Measurements from ENCODE around the gene RAMACL.
"Not testable (repeated sequence)": the region's sequence is repeated elsewhere in the genome, so short reads cannot be mapped to it uniquely, and the experiment has no call there.

RAMACL gene

DNA sequence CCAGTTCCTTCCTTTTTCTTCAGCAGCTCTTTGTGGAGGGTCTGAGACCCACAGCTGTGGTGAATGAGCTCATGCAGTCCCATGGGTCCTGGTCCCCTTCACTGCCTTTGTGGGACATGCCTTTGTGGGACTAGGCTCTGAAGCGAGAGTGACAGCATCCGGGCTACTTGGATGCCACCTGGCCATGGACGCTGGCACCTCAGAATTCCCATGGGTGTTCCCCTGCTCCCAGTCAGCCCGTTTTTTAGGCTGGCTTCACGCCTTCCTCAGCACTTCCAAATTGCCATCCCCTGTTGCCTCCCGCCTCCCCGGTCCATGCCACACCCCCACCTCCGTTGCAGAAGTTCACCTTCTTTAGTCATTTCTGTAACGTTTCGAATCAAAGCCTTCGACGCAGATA is 45.1 kb downstream of the RAMACL start:
- TF ChIP-seq, protein P1, sequence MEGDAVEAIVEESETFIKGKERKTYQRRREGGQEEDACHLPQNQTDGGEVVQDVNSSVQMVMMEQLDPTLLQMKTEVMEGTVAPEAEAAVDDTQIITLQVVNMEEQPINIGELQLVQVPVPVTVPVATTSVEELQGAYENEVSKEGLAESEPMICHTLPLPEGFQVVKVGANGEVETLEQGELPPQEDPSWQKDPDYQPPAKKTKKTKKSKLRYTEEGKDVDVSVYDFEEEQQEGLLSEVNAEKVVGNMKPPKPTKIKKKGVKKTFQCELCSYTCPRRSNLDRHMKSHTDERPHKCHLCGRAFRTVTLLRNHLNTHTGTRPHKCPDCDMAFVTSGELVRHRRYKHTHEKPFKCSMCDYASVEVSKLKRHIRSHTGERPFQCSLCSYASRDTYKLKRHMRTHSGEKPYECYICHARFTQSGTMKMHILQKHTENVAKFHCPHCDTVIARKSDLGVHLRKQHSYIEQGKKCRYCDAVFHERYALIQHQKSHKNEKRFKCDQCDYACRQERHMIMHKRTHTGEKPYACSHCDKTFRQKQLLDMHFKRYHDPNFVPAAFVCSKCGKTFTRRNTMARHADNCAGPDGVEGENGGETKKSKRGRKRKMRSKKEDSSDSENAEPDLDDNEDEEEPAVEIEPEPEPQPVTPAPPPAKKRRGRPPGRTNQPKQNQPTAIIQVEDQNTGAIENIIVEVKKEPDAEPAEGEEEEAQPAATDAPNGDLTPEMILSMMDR (IDR thresholded peaks at IDR 0.05; ENCODE audit: low read depth, low read length) = no peak
- DNase-seq = no peak
- H3K4me1 ChIP-seq = no peaks in the 10 kb centered on the region; the same call in 1 of the 2 replicates
- H3K36me3 ChIP-seq = no peaks in the 10 kb centered on the region; the same call in 1 of the 2 replicates
- no peaks in the 10 kb centered on the region for H3K9me3 ChIP-seq
- H3K27me3 ChIP-seq = no peaks in the 10 kb centered on the region
- H3K4me3 ChIP-seq (ENCODE audit: low read depth, low read length) = no peak overlapping the region

DNA sequence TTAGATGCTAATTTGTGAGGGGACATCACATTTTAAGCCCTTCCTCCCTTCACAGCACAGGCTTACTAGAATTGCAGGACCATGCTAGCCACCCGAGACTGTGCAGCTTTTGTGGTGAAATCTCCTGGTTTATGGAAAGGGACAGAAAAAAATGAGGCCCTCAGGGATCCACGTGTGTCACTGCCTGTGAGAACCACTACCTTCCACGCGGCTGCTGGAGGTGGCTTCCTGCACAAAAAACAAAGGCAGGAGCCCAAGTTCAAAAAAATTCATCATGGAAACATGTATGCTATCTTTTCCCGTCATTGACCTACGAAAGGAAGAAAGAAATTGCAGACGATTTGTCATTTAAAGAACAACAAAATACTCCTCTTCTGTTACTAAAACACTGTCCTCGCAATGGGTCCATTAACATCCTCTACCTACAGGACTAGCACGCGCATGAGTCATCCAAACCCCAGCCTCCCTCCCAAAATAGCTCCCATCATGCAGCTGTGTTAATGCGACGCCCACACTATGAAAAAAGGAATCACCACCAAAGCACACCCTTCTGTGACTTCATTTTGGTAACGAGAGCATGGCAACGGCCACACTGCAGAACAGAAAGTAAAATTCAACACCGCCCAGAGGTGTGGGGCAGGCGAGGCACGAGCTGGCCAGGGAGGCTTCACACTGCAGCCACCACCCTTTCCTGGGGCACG is 45.7 kb downstream of the RAMACL start:
- Histone ChIP-seq H3K4me1 (no peaks in the 10 kb centered on the region; the same call in 1 of the 2 replicates), H3K36me3 (peaks cover 2% of the 10 kb centered on the region), H3K9me3 (no peaks in the 10 kb centered on the region), H3K27me3 (no peaks in the 10 kb centered on the region), H3K4me3 (ENCODE audit: low read depth, low read length) (no peak overlapping the region)
- TF ChIP-seq, protein P1 (IDR thresholded peaks at IDR 0.05; ENCODE audit: low read depth, low read length) = no peak
- DNase-seq = no peak

DNA sequence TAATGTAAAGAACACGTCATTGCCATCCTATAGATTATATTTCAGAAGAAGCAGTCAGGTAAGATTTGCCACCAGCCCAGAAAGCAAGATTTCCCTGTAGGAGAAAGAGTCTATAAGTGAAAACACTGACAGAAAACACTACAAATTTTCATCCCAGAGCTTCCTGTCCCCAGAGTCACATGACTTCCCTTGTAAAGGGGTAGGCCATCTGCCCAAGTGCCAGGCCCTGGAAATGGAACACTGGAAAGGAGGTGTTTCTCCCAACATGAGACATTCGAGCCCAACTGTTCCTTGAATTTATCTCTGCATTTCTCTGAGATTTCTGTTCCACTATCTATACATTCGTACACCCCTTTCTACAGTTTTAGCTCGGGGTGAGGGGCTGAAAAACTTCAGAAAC is 46.9 kb downstream of the RAMACL start:
- Histone ChIP-seq H3K4me1 (no peaks in the 10 kb centered on the region; the same call in 1 of the 2 replicates), H3K27me3 (no peaks in the 10 kb centered on the region), H3K4me3 (ENCODE audit: low read depth, low read length) (no peak overlapping the region), H3K9me3 (no peaks in the 10 kb centered on the region), H3K36me3 (peaks cover 4% of the 10 kb centered on the region)
- DNase-seq = no peak
- TF ChIP-seq, protein P1 (IDR thresholded peaks at IDR 0.05; ENCODE audit: low read depth, low read length) = no peak

DNA sequence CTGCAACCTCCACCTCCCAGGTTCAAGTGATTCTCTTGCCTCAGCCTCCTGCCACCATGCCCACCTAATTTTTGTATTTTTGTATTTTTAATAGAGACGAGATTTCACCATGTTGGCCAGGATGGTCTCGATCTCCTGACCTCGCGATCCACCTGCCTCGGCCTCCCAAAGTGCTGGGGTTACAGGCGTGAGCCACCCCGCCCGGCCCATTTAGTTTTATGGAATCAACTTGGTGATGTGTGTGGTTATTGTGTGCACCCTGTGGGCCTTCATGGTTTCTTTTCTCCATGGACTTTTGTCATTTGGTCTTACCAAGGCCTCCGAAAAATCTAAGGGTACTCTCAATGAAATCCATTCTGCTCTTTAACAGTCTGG is 47.5 kb downstream of the RAMACL start:
- not testable (repeated sequence) for H3K36me3 ChIP-seq; DNase-seq; H3K27me3 ChIP-seq; H3K9me3 ChIP-seq; H3K4me1 ChIP-seq; H3K4me3 ChIP-seq (ENCODE audit: low read depth, low read length)

DNA sequence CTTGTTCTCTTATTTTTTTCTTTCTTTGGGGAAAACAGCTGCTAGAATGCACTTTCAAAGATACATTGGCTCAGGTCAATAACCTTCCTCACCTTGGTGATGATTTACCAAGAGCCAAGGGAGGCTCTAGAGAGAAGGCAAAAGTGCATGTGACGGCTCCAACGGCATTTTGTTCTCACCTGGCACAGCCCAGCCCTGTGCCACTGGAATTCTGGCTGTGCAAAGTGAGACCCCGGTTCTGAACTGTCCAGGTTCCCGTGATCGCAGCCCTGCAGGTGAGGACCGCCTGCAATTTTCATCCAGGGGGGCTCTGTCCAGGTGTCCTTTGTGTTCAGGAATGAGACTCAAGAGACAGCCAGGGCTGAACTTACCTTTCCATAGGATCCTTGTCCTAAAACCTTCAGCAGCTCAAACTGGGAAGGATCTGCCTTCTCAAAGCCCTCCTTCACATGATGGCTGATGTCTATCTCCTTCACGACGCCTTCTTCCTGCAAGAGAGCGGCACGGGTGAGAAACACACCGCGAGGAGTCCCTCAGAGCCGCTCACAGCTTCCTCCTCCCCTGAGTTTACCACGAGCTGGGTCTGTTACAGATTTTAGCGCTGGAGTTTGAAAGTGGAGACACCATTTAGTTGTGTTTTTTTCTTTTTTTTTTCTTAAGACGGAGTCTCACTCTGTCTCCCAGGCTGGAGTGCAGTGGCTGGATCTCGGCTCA is 48.0 kb downstream of the RAMACL start:
- no peaks in the 10 kb centered on the region for H3K9me3 ChIP-seq

DNA sequence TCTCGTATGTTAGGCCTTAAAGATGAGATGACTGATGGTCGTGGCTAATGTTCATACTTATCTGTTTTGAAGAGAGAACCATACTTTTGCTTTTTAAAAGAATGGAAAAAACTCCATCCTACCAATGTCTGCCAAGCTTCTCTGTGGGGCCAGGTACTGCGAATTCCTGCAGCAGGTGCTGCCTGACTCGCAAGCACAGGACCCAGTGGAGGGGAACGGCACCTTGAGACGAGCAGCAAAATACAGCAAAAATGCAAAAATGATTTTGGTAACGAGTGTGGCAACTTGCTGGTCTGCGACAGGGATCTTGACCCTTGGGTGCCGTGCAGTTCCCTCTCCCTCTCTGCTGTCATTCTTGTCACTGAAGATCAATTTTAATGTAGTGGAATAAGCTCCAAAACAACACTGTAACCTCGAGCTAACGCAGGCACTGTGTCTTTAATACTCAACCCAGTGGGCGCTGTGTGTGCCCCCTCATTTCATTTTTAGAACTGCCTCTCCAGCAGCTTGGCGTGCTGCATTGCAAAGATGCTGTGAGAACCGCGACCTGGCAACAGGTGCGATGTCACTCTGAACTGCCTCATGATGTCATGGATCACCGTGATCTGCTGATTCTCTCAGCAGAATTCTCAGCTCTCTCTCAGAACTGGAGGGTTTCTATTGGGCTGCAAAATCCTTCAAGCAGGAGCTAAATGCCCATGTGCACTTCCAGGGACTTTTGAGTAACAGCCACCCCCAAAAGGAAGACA is 51.6 kb downstream of the RAMACL start:
- no peaks in the 10 kb centered on the region for H3K27me3 ChIP-seq
- H3K36me3 ChIP-seq = peaks cover 14% of the 10 kb centered on the region
- no peak for DNase-seq
- TF ChIP-seq, protein P1 (IDR thresholded peaks at IDR 0.05; ENCODE audit: low read depth, low read length) = no peak
- H3K4me3 ChIP-seq (ENCODE audit: low read depth, low read length) = no peak overlapping the region
- no peaks in the 10 kb centered on the region for H3K9me3 ChIP-seq
- no peaks in the 10 kb centered on the region; the same call in 1 of the 2 replicates for H3K4me1 ChIP-seq

More for the DNA sequence above, 48.0 kb downstream of the RAMACL start:
- TF ChIP-seq, protein P1 (IDR thresholded peaks at IDR 0.05; ENCODE audit: low read depth, low read length) = no peak
- no peaks in the 10 kb centered on the region; the same call in 1 of the 2 replicates for H3K4me1 ChIP-seq
- peaks cover 4% of the 10 kb centered on the region for H3K36me3 ChIP-seq
- H3K27me3 ChIP-seq = no peaks in the 10 kb centered on the region
- no peak for DNase-seq
- no peak overlapping the region for H3K4me3 ChIP-seq (ENCODE audit: low read depth, low read length)

Data from BE2C (cell line).